IMR-90 (cell line): ENCODE measurements around the gene BEAN1. TPM values are rescaled to one million over a fixed set of nuclear protein-coding genes. Genes with fewer than 3 reads are reported as not detected.
A peak's percentile ranks its signal among the peaks of the same experiment; 100 is the strongest.

ENCODE experiments used
- ATAC-seq: fragments of 200-7000 bp; cut with Tn5 transposase; 2 replicates; pipeline ENCODE4 v1.9.1; 2020; ENCODE audit warnings: low read depth, mild to moderate bottlenecking, moderate library complexity
- BruUV-seq: library from RNA; stranded (reverse); fragments of 400-500 nt; replicated peaks from 2 replicates; lab custom pipeline; 2021; lab: Mats Ljungman, UMichigan
- CTCF ChIA-PET: fragments of 300-600 bp; formaldehyde crosslinking; extraction: SDS; loops from one replicate; lab custom pipeline; 2021; ENCODE audit warnings: antibody characterized with exemption; lab: Yijun Ruan, JAX
- POLR2A ChIA-PET: fragments of 300-600 bp; sonication (Branson Sonifier 250); formaldehyde crosslinking; loops from one replicate; lab custom pipeline; 2022; ENCODE audit warnings: antibody characterized with exemption; ENCODE audit not compliant: unreplicated experiment; lab: Charles Lee
- DNase-seq: peaks from one replicate; pipeline ENCODE4 v3.0.0; 2013
- H2AFZ ChIP-seq: replicated peaks from 2 replicates; pipeline ENCODE3; 2013; ENCODE audit warnings: low read length, mild to moderate bottlenecking; ENCODE audit not compliant: poor library complexity
- H2AK5ac ChIP-seq: 2 replicates; pipeline ENCODE4 v1.6.1; 2013; ENCODE audit warnings: low read depth, low read length, inconsistent platforms
- H2AK9ac ChIP-seq: replicated peaks from 2 replicates; pipeline ENCODE3; 2013; ENCODE audit warnings: mild to moderate bottlenecking, low read depth, low read length, moderate library complexity; ENCODE audit not compliant: poor library complexity
- H2BK120ac ChIP-seq: 2 replicates; pipeline ENCODE4 v1.6.1; 2013; ENCODE audit warnings: low read depth, low read length, inconsistent platforms
- H2BK15ac ChIP-seq: 3 replicates; pipeline ENCODE4 v1.6.1; 2013; ENCODE audit warnings: low read depth, low read length, inconsistent platforms
- H2BK20ac ChIP-seq: 2 replicates; pipeline ENCODE4 v1.6.1; 2013; ENCODE audit warnings: low read depth, mild to moderate bottlenecking, inconsistent platforms, low read length, moderate library complexity
- H2BK5ac ChIP-seq: 2 replicates; pipeline ENCODE4 v1.6.1; 2013; ENCODE audit warnings: mild to moderate bottlenecking, low read depth, low read length, inconsistent platforms; ENCODE audit not compliant: poor library complexity, severe bottlenecking
- H3K14ac ChIP-seq: replicated peaks from 2 replicates; pipeline ENCODE4 v1.6.1; 2013; ENCODE audit warnings: low read depth, low read length, inconsistent platforms
- H3K18ac ChIP-seq: 2 replicates; pipeline ENCODE4 v1.6.1; 2013; ENCODE audit warnings: low read depth, low read length, control low read depth
- H3K23ac ChIP-seq: 2 replicates; pipeline ENCODE4 v1.6.1; 2013; ENCODE audit warnings: low read depth, low read length, inconsistent platforms
- H3K27ac ChIP-seq: 2 replicates; pipeline ENCODE4 v1.5.1; 2013; ENCODE audit warnings: mild to moderate bottlenecking, control low read depth, low read length; ENCODE audit not compliant: insufficient read depth
- H3K27me3 ChIP-seq: 2 replicates; pipeline ENCODE4 v1.6.1; 2013; ENCODE audit warnings: low read length; ENCODE audit not compliant: control insufficient read depth, insufficient read depth
- H3K36me3 ChIP-seq: 2 replicates; pipeline ENCODE4 v1.6.1; 2013; ENCODE audit warnings: low read length, mixed read lengths; ENCODE audit not compliant: control insufficient read depth, insufficient read depth
- H3K4ac ChIP-seq: 2 replicates; pipeline ENCODE4 v1.6.1; 2013; ENCODE audit warnings: low read depth, low read length, inconsistent platforms
- H3K4me1 ChIP-seq: 2 replicates; pipeline ENCODE4 v1.6.1; 2013; ENCODE audit warnings: low read length, mixed read lengths; ENCODE audit not compliant: control insufficient read depth, insufficient read depth
- H3K4me2 ChIP-seq: 2 replicates; pipeline ENCODE4 v1.6.1; 2013; ENCODE audit warnings: low read depth, mild to moderate bottlenecking, control low read depth, low read length, moderate library complexity
- H3K4me3 ChIP-seq: 2 replicates; pipeline ENCODE4 v1.5.1; 2013; ENCODE audit warnings: low read depth, mild to moderate bottlenecking, control low read depth, low read length, moderate library complexity; ENCODE audit not compliant: insufficient read depth
- H3K56ac ChIP-seq: 2 replicates; pipeline ENCODE4 v1.6.1; 2013; ENCODE audit warnings: low read length, inconsistent platforms; ENCODE audit not compliant: insufficient read depth; ENCODE audit errors: extremely low read depth
- H3K79me1 ChIP-seq, 2 experiments: 2 replicates each; pipeline ENCODE4 v1.6.1; 2013; ENCODE audit warnings: low read length in 2 of 2, inconsistent platforms in 1 of 2, low read depth in 1 of 2
- H3K9ac ChIP-seq: 2 replicates; pipeline ENCODE4 v1.6.1; 2013; ENCODE audit warnings: low read depth, low read length, control low read depth
- H3K9me1 ChIP-seq: 2 replicates; pipeline ENCODE4 v1.6.1; 2013; ENCODE audit warnings: low read length, inconsistent platforms; ENCODE audit not compliant: insufficient read depth
- H3K9me3 ChIP-seq: 2 replicates; pipeline ENCODE4 v1.6.1; 2013; ENCODE audit warnings: low read length; ENCODE audit not compliant: control insufficient read depth, insufficient read depth
- H4K20me1 ChIP-seq: 2 replicates; pipeline ENCODE4 v1.6.1; 2013; ENCODE audit warnings: low read length, inconsistent platforms; ENCODE audit not compliant: insufficient read depth
- H4K5ac ChIP-seq: 2 replicates; pipeline ENCODE4 v1.6.1; 2013; ENCODE audit warnings: mild to moderate bottlenecking, low read depth, low read length, control low read depth
- H4K8ac ChIP-seq, 2 experiments: 2 replicates each; pipeline ENCODE4 v1.6.1; 2013; ENCODE audit warnings: low read depth in 2 of 2, low read length in 2 of 2, control low read depth in 1 of 2, inconsistent platforms in 1 of 2
- H4K91ac ChIP-seq: 2 replicates; pipeline ENCODE4 v1.6.1; 2013; ENCODE audit warnings: low read depth, low read length, inconsistent platforms; ENCODE audit not compliant: insufficient read depth
- CHD1 ChIP-seq: IDR thresholded peaks from 2 replicates; pipeline ENCODE4 v1.6.1; 2012; ENCODE audit warnings: low read depth, low read length, improper control_type of control experiment
- CTCF ChIP-seq: conservative IDR thresholded peaks from 2 replicates; pipeline ENCODE4 v1.5.1; 2012; ENCODE audit warnings: mild to moderate bottlenecking, low read depth, low read length, improper control_type of control experiment
- ELK1 ChIP-seq: fragments of 150-350 bp; IDR thresholded peaks from 2 replicates; pipeline ENCODE4 v1.6.1; 2016; ENCODE audit warnings: low read depth, mild to moderate bottlenecking, low read length, moderate library complexity, borderline replicate concordance
- FOS ChIP-seq: fragments of 150-350 bp; IDR thresholded peaks from 2 replicates; pipeline ENCODE4 v1.6.1; 2016; ENCODE audit warnings: low read depth, low read length
- MAZ ChIP-seq: IDR thresholded peaks from 2 replicates; pipeline ENCODE4 v1.6.1; 2012; ENCODE audit warnings: low read depth, mild to moderate bottlenecking, low read length, improper control_type of control experiment, moderate library complexity, borderline replicate concordance
- RAD21 ChIP-seq: IDR thresholded peaks from 2 replicates; pipeline ENCODE4 v1.6.1; 2012; ENCODE audit warnings: low read length, improper control_type of control experiment
- SMC3 ChIP-seq: fragments of 150-350 bp; IDR thresholded peaks from 2 replicates; pipeline ENCODE4 v1.6.1; 2016; ENCODE audit warnings: low read depth, mild to moderate bottlenecking, antibody characterized with exemption, low read length, moderate library complexity
- WGBS, 2 experiments: methylation state at CpG; one replicate each; pipeline versions ENCODE4 v1.1.5 to v1.1.7; 2013; ENCODE audit warnings: missing lambda C conversion rate in 2 of 2; ENCODE audit not compliant: insufficient read length in 1 of 2; ENCODE audit errors: extremely low coverage in 2 of 2; 5-methylcytosine and 5-hydroxymethylcytosine counted together
- dilution Hi-C: fragments of 300-500 bp; cut with HindIII; formaldehyde crosslinking; loops from one replicate; pipeline ENCODE4 v1.14.3; 2018; ENCODE audit warnings: low sequenced_read_pairs; ENCODE audit not compliant: unreplicated experiment
- in situ Hi-C: fragments of 300-500 bp; cut with MboI; formaldehyde crosslinking; loops from 3 replicates; pipeline ENCODE4 v1.14.3; 2019; ENCODE audit warnings: low sequenced_read_pairs, inconsistent platforms, mixed read lengths
- intact Hi-C: fragments of 100-400 bp; cut with micrococcal nuclease; formaldehyde crosslinking; loops from 2 replicates; pipeline ENCODE4 v1.10.0; 2022
- polyA plus RNA-seq, 3 experiments: library from polyadenylated mRNA; depleted of rRNA; stranded (reverse); fragments of >200 nt; gene quantifications; 2 replicates each; pipeline ENCODE4 v1.2.3, GENCODE V29; 2012; ENCODE audit warnings: low replicate concordance in 1 of 3
- total RNA-seq: library from RNA; depleted of rRNA; stranded (reverse); fragments of >200 nt; gene quantifications from 2 replicates; pipeline ENCODE4 v1.2.3, GENCODE V29; 2012

Gene BEAN1
- total and polyA plus RNA-seq, 2 of the 4 experiments (the other 2 are of a cell fraction), result not detected

GRCh38 chr16:66515596-66516508 lies 88.8 kb downstream of the BEAN1 start:
- Histone ChIP-seq H3K14ac (peak overlapping the region; percentile 87), H2BK120ac (peak overlapping the region; percentile 97), H4K20me1 (peaks cover 2% of the 10 kb centered on the region; the same call in 1 of the 2 replicates), H3K9ac (peak overlapping the region; percentile 36), H2AFZ (peak overlapping the region; percentile 88), H3K4me3 (no peak overlapping the region), H3K23ac (peak overlapping the region; percentile 86; the same call in 1 of the 2 replicates), H2AK5ac (peak overlapping the region; percentile 98), H3K27me3 (no peaks in the 10 kb centered on the region), H4K8ac (peak overlapping the region; percentile 17 to 91; a peak in 3 of 4 replicates), H3K9me1 (peaks cover 48% of the 10 kb centered on the region), H2BK15ac (peak overlapping the region; percentile 68; the same call in 2 of the 3 replicates), H3K4me1 (peaks cover 35% of the 10 kb centered on the region), H3K79me1 (peaks cover under 1 to 45% of the 10 kb centered on the region in 2 experiments; a peak in 3 of 4 replicates), H3K9me3 (no peaks in the 10 kb centered on the region), H3K18ac (peak overlapping the region; percentile 73), H2AK9ac (peak overlapping the region; percentile 97), H2BK5ac (peak overlapping the region; percentile 86), H4K5ac (peak overlapping the region; percentile 69), H3K4me2 (peak overlapping the region; percentile 40; the same call in 1 of the 2 replicates), H3K4ac (peak overlapping the region; percentile 95), H3K27ac (peak overlapping the region; percentile 86), H4K91ac (peak overlapping the region; percentile 94), H2BK20ac (peak overlapping the region; percentile 89), H3K56ac (peak overlapping the region; percentile 46; the same call in 1 of the 2 replicates), H3K36me3 (peaks cover 5% of the 10 kb centered on the region; the same call in 1 of the 2 replicates)
- dilution Hi-C loops (no loop called here), intact Hi-C loops (loop anchor here (1.0 kb wide), 1 partner anchor 110 kb away; no protein-coding TSS in a partner anchor), in situ Hi-C loops (no loop called here)
- DNase-seq (peak; percentile 37), ATAC-seq (peak; percentile 16)
- 77% methylated on average over 10 of the region's 12 CpGs; no CpG with 5 or more reads in 1 of the 2 experiments for WGBS, 2 experiments
- no TSS peak for BruUV-seq
- ChIA-PET CTCF (interaction anchor here (0.6 to 1.5 kb wide), 8 partner anchors 28 to 158 kb away, joined by 3 to 5 read pairs (median 4); no protein-coding TSS in a partner anchor), POLR2A (interaction anchor here (0.5 kb wide), 1 partner anchor 28 kb away, joined by 5 read pairs; no protein-coding TSS in a partner anchor)
- TF ChIP-seq ELK1 (no peak), CHD1 (no peak), RAD21 (peak; percentile 69), SMC3 (peak; percentile 50), MAZ (no peak), FOS (no peak), CTCF (peak; percentile 61)
